Measurements from ENCODE around the gene AGO1. TPM values are rescaled to one million over a fixed set of nuclear protein-coding genes. Genes with fewer than 3 reads are reported as not detected.

Gene AGO1
- total RNA-seq, 1 experiment from 2014 or later: 81.8 TPM

GRCh38 chr1:35947547-35947946 lies 64.5 kb downstream of the AGO1 start:
- H3K4me3 Mint-ChIP-seq: no peak overlapping the region
- ChIA-PET CTCF (no interaction called here), POLR2A (no interaction called here)
- TF ChIP-seq PRDM15 (CRISPR knock-in tag; IDR thresholded peaks at IDR 0.05): no peak
- TF ChIP-seq JUN (CRISPR knock-in tag; IDR thresholded peaks at IDR 0.05): no peak
- TF ChIP-seq USF2 (CRISPR knock-in tag; IDR thresholded peaks at IDR 0.05): no peak
- TF ChIP-seq JAZF1 (CRISPR knock-in tag; IDR thresholded peaks at IDR 0.05): no peak
- TF ChIP-seq ZNF671 (CRISPR knock-in tag; IDR thresholded peaks at IDR 0.05): no peak
- no peak for TF ChIP-seq ZMAT4 (CRISPR knock-in tag; IDR thresholded peaks at IDR 0.05)
- TF ChIP-seq ZNF416 (CRISPR knock-in tag; IDR thresholded peaks at IDR 0.05): no peak
- peak overlapping the region; percentile 23 for H3K27ac Mint-ChIP-seq
- H3K4me1 Mint-ChIP-seq: peaks cover 13% of the 10 kb centered on the region
- H3K27me3 Mint-ChIP-seq (ENCODE audit: low read depth): no peaks in the 10 kb centered on the region
- H3K9me3 Mint-ChIP-seq: no peaks in the 10 kb centered on the region
- H3K36me3 Mint-ChIP-seq: no peaks in the 10 kb centered on the region
- DNase-seq (ENCODE audit: low spot score) (no peak), ATAC-seq (no peak)

- DNase-seq (ENCODE audit: low spot score) (no peak), ATAC-seq (no peak)
- TF ChIP-seq E2F1 (CRISPR knock-in tag; IDR thresholded peaks at IDR 0.05) (no peak), GRHL2 (CRISPR knock-in tag; IDR thresholded peaks at IDR 0.05; ENCODE audit: insufficient replicate concordance, severe bottlenecking) (no peak), KAT7 (CRISPR knock-in tag; IDR thresholded peaks at IDR 0.05; ENCODE audit: borderline replicate concordance) (no peak), ZNF396 (CRISPR knock-in tag; IDR thresholded peaks at IDR 0.05; ENCODE audit: borderline replicate concordance) (no peak), TEAD1 (CRISPR knock-in tag; IDR thresholded peaks at IDR 0.05) (no peak), AR (CRISPR knock-in tag; IDR thresholded peaks at IDR 0.05) (no peak), HMGA2 (CRISPR knock-in tag; IDR thresholded peaks at IDR 0.05) (no peak), AFF4 (CRISPR knock-in tag; IDR thresholded peaks at IDR 0.05; ENCODE audit: borderline replicate concordance) (no peak), JUN (CRISPR knock-in tag; IDR thresholded peaks at IDR 0.05) (no peak), CREM (CRISPR knock-in tag; IDR thresholded peaks at IDR 0.05) (no peak), PRDM15 (CRISPR knock-in tag; IDR thresholded peaks at IDR 0.05) (no peak), ZMAT4 (CRISPR knock-in tag; IDR thresholded peaks at IDR 0.05) (no peak), SMAD4 (CRISPR knock-in tag; IDR thresholded peaks at IDR 0.05) (no peak)
- Mint-ChIP-seq H3K9me3 (no peaks in the 10 kb centered on the region), H3K27me3 (ENCODE audit: low read depth) (no peaks in the 10 kb centered on the region), H3K36me3 (no peaks in the 10 kb centered on the region), H3K27ac (no peak overlapping the region), H3K4me3 (no peak overlapping the region), H3K4me1 (no peaks in the 10 kb centered on the region)
- POLR2A ChIA-PET: no interaction called here
- CTCF ChIA-PET: no interaction called here
Observed at GRCh38 chr1:35958558-35958957, 75.5 kb downstream of the AGO1 start.
